ENCODE measurements around the gene ROPN1.

Gene ROPN1

DNA sequence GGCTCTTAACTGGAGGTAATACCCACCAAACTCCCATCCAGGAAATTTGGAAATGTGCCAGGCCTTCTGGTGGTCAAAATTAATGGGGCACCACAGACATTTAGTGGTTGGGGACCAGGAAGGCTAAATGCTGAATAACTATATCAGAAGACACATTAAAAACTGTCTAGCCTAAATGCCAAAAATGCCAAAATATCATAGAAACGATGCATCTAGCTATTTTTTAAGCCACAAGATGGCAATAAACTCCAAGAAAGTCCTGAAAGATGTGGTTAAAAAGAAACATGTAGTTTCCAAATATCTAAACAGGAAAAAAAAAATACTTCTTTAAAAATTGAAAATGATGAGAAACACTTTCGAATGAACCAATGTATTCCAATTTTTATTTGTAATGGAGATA, 50.8 kb downstream of the ROPN1 start:
- FAIRE-seq: no peak

DNA sequence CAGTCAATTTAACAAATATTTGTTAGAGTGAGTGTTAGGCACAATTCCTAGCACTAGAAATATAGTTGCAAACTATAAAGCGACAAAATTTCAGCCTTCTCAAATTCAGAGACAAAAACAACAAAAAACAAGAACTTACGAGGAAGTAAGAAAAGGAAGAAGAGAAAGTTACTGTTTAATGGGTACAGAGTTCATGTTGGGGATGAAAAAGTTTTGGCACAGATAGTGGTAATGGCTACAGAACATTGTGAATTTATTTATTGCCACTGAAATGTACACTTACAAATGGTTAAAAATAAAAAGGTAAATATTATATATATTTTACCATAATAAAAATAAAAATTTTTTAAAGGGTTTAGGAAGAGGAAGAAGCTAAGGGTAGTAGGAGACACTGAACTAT, 52.2 kb downstream of the ROPN1 start:
- FAIRE-seq: no peak

DNA sequence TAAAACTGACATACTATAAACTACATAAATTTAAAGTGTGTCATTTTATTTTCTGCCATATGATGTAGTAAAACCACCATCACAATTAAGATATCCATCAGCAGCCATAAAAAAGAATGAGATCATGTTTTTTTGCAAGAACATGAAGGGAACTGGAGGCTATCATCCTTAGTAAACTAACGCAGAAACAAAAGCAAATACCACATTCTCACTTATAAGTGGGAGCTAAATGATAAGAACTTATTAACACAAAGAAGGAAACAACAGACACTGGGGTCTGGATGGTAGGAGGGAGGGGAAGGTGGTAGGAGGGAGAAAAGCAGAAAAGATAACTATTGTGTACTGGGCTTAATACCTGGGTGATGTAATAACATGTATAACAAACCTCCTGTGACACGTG, 55.5 kb downstream of the ROPN1 start:
- no peak for FAIRE-seq

DNA sequence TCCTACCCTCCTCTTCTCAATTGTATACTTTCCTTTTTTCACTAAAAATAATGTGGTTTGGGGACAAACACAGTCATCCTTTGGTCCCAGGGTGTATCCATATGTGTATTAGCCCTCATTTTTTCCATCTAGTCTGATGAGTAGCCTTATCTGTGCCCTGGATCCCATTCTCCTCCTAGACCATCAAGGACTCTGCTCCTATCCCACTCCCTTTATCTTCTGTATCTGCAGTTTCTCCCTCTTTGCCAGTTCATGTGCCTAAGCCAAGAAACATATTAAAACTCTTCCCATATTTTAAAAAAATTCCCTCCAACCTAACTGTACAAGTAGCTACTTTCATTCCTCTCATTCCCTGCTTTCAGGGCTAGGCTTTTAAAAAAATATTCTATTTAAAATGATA, 56.1 kb downstream of the ROPN1 start:
- FAIRE-seq: no peak

GRCh38 chr3:123934250-123934649, 57.7 kb downstream of the ROPN1 start:
- no peak for FAIRE-seq

DNA sequence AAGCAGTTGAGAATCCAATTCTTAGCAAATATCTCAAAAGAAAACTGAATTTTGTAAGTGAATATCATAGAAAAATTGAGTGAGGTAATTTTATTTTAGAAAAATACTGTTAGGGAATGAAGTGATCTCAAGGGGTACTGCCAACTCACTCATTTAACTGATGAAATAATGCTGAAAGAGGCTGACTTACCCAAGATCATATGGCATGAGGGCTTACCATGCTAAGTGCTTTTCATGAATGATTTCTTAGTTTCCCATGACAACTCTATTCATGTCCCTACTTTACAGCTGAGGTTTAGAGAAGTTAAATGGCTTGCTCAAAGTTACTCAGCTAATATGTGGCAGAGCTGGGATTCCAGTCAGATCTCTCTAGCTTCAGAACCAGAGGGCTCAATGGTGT, 61.5 kb downstream of the ROPN1 start:
- FAIRE-seq: no peak

GRCh38 chr3:123929325-123929724, 62.6 kb downstream of the ROPN1 start:
- no peak for FAIRE-seq

DNA sequence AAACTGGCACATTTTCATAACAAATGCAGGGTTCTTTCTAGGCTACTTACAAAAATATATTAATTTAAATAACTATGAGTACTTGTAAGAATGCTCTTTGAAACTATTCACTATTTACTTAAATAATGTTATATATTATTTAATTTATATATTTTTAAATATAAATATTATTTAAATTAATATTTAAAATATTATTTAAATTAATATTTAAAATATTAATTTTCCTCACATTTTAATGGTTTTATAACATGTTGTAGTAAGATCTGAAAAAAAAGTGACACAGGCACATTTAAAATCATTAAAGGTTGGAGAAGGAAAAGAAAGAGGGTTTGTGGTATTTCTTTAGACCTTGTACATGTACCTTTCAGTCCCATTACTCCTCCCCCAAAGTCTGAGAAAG, 65.5 kb downstream of the ROPN1 start:
- FAIRE-seq: no peak

GRCh38 chr3:123920868-123921267, 71.1 kb downstream of the ROPN1 start:
- no peak for FAIRE-seq

GRCh38 chr3:123920383-123920782, 71.5 kb downstream of the ROPN1 start:
- no peak for FAIRE-seq

- no peak for FAIRE-seq
Observed at GRCh38 chr3:123919353-123919752, 72.6 kb downstream of the ROPN1 start.

Measured in islet of Langerhans (tissue), 1 donor.